A549 (cell line): Measurements from ENCODE around the gene C10orf105. TPM values are rescaled to one million over a fixed set of nuclear protein-coding genes. Genes with fewer than 3 reads are reported as not detected.

Experiments
- ATAC-seq, 2 experiments: fragments of 200-7000 bp in 1 of 2; fragments of >200 bp in 1 of 2; cut with Nextera tagmentation in 1 of 2; cut with Tn5 transposase in 1 of 2; 3 replicates each; pipeline versions ENCODE4 v1.8.0 to v1.9.1; 2018 to 2020; ENCODE audit warnings: mild to moderate bottlenecking in 1 of 2, moderate library complexity in 1 of 2
- CTCF ChIA-PET: fragments of 300-600 bp; sonication (Branson Sonifier 250); formaldehyde crosslinking; extraction: SDS; loops from one replicate; lab custom pipeline; 2021; ENCODE audit warnings: antibody characterized with exemption, inconsistent platforms; lab: Yijun Ruan, JAX
- POLR2A ChIA-PET: fragments of 350-600 bp; formaldehyde crosslinking; extraction: SDS; loops from one replicate; lab custom pipeline; 2021; ENCODE audit warnings: antibody characterized with exemption, inconsistent platforms; lab: Yijun Ruan, JAX
- DNase-seq, 2 experiments: peaks; one replicate each; pipeline versions ENCODE4 v3.0.0 to v3.0.0-alpha.2; 2011 to 2016; ENCODE audit warnings: low read depth in 1 of 2, low spot score in 1 of 2
- FAIRE-seq: peaks from 2 replicates; lab custom pipeline; 2011; peaks lifted over from hg19 to GRCh38; lab: Jason Lieb, UNC
- H3K27ac ChIP-seq, 2 experiments: fragments of >200 bp; sonication (Bioruptor Twin); formaldehyde crosslinking; 3 replicates each; pipeline ENCODE4 v1.5.1; 2016 to 2017
- H3K4me1 ChIP-seq: fragments of >200 bp; sonication (Bioruptor Twin); formaldehyde crosslinking; 3 replicates; pipeline ENCODE4 v1.6.1; 2016
- H3K4me2 ChIP-seq: fragments of >200 bp; sonication (Bioruptor Twin); formaldehyde crosslinking; 3 replicates; pipeline ENCODE4 v1.6.1; 2016
- H3K4me3 ChIP-seq: fragments of >200 bp; sonication (Bioruptor Twin); formaldehyde crosslinking; 3 replicates; pipeline ENCODE4 v1.5.1; 2016
- H3K9me3 ChIP-seq: fragments of >200 bp; sonication (Bioruptor Twin); formaldehyde crosslinking; 3 replicates; pipeline ENCODE4 v1.6.1; 2016
- BCL3 ChIP-seq: fragments of >200 bp; sonication (Bioruptor Twin); formaldehyde crosslinking; IDR thresholded peaks from 3 replicates; pipeline ENCODE4 v1.6.1; 2016
- CHD4 ChIP-seq: fragments of 200-600 bp; sonication (generic); IDR thresholded peaks from 2 replicates; pipeline ENCODE4 v1.6.1; 2016; ENCODE audit warnings: antibody characterized with exemption, mild to moderate bottlenecking, borderline replicate concordance
- EHMT2 ChIP-seq: fragments of 200-600 bp; sonication (generic); IDR thresholded peaks from 2 replicates; pipeline ENCODE4 v1.6.1; 2016; ENCODE audit warnings: antibody characterized with exemption, low read depth, mild to moderate bottlenecking, moderate library complexity
- ELK1 ChIP-seq: fragments of 150-350 bp; IDR thresholded peaks from 2 replicates; pipeline ENCODE4 v1.6.1; 2014; ENCODE audit warnings: low read depth, mild to moderate bottlenecking, low read length
- EP300 ChIP-seq, 2 experiments: fragments of >200 bp; sonication (Bioruptor Twin); formaldehyde crosslinking; IDR thresholded peaks; 2 replicates in 1 of 2; 3 replicates in 1 of 2; pipeline ENCODE4 v1.6.1; 2016 to 2017
- ESRRA ChIP-seq: fragments of 150-350 bp; IDR thresholded peaks from 2 replicates; pipeline ENCODE4 v1.6.1; 2014; ENCODE audit warnings: mild to moderate bottlenecking, low read length, borderline replicate concordance
- FOSB ChIP-seq: fragments of 250-450 bp; sonication (Bioruptor Pico); IDR thresholded peaks from 2 replicates; pipeline ENCODE4 v1.5.0; 2020; ENCODE audit warnings: mild to moderate bottlenecking, moderate library complexity
- GATA3 ChIP-seq: IDR thresholded peaks from 2 replicates; pipeline ENCODE4 v1.6.1; 2012; ENCODE audit warnings: borderline replicate concordance
- HDAC2 ChIP-seq: fragments of 200-600 bp; sonication (generic); IDR thresholded peaks from 2 replicates; pipeline ENCODE4 v1.6.1; 2016
- HOXA7 ChIP-seq: fragments of 250-450 bp; sonication (Bioruptor Pico); IDR thresholded peaks from 2 replicates; pipeline ENCODE4 v1.5.0; 2020; ENCODE audit warnings: mild to moderate bottlenecking, moderate library complexity
- HOXB13 ChIP-seq: fragments of 250-450 bp; sonication (Bioruptor Pico); IDR thresholded peaks from 2 replicates; pipeline ENCODE4 v1.5.0; 2020; ENCODE audit warnings: low read depth, mild to moderate bottlenecking, moderate library complexity
- HOXB5 ChIP-seq: fragments of 250-450 bp; sonication (Bioruptor Pico); IDR thresholded peaks from 2 replicates; pipeline ENCODE4 v1.5.0; 2020; ENCODE audit warnings: mild to moderate bottlenecking, moderate library complexity
- JUN ChIP-seq, 2 experiments: fragments of >200 bp; sonication (Bioruptor Twin); formaldehyde crosslinking; IDR thresholded peaks; 2 replicates in 1 of 2; 3 replicates in 1 of 2; pipeline ENCODE4 v1.6.1; 2016 to 2017
- JUNB ChIP-seq: fragments of >200 bp; sonication (Bioruptor Twin); formaldehyde crosslinking; IDR thresholded peaks from 2 replicates; pipeline ENCODE4 v1.6.1; 2016
- KDM5A ChIP-seq: fragments of 200-600 bp; sonication (generic); IDR thresholded peaks from 2 replicates; pipeline ENCODE4 v1.6.1; 2016; ENCODE audit warnings: antibody characterized with exemption, mild to moderate bottlenecking
- MAX ChIP-seq: IDR thresholded peaks from 2 replicates; pipeline ENCODE4 v1.6.1; 2012
- MAZ ChIP-seq: fragments of 150-350 bp; IDR thresholded peaks from 2 replicates; pipeline ENCODE4 v1.6.1; 2014; ENCODE audit warnings: antibody characterized with exemption, low read depth, low read length, borderline replicate concordance
- NFE2L2 ChIP-seq: fragments of 150-350 bp; conservative IDR thresholded peaks from 2 replicates; pipeline ENCODE4 v1.6.1; 2014; ENCODE audit warnings: low read length
- POLR2A ChIP-seq: IDR thresholded peaks from 2 replicates; pipeline ENCODE4 v1.6.1; 2012; ENCODE audit warnings: mild to moderate bottlenecking, low read length
- RFX5 ChIP-seq: fragments of 450-650 bp; IDR thresholded peaks from 2 replicates; pipeline ENCODE4 v1.7.1; 2014; ENCODE audit warnings: antibody characterized with exemption, mild to moderate bottlenecking, moderate library complexity
- RNF2 ChIP-seq: fragments of 200-600 bp; sonication (generic); IDR thresholded peaks from 2 replicates; pipeline ENCODE4 v1.6.1; 2016; ENCODE audit warnings: low read depth, mild to moderate bottlenecking, antibody characterized with exemption, moderate library complexity, borderline replicate concordance
- TFCP2L1 ChIP-seq: fragments of 250-450 bp; sonication (Bioruptor Pico); IDR thresholded peaks from 2 replicates; pipeline ENCODE4 v1.5.0; 2021; ENCODE audit warnings: mild to moderate bottlenecking
- USF2 ChIP-seq: fragments of 450-650 bp; IDR thresholded peaks from 2 replicates; pipeline ENCODE4 v1.6.1; 2014; ENCODE audit warnings: antibody characterized with exemption
- ZC3H11A ChIP-seq: fragments of 450-650 bp; IDR thresholded peaks from 2 replicates; pipeline ENCODE4 v1.6.1; 2014; ENCODE audit warnings: antibody characterized with exemption, mild to moderate bottlenecking
- WGBS: methylation state at CpG from one replicate; pipeline ENCODE4 v1.1.6; 2017; ENCODE audit errors: missing lambda C conversion rate; 5-methylcytosine and 5-hydroxymethylcytosine counted together
- polyA plus RNA-seq, 4 experiments: library from polyadenylated mRNA; depleted of rRNA in 3 of 4; stranded (reverse); fragments of >200 nt; fragmentation: RNase III in 1 of 4; extraction: RNeasy Plus Mini Kit Qiagen cat#74134 plus additional on column Dnase treatment in 1 of 4; gene quantifications; 2 replicates in 3 of 4; 3 replicates in 1 of 4; pipeline ENCODE4 v1.2.3, GENCODE V29; 2011 to 2017

Gene C10orf105
- polyA plus RNA-seq, 2 of the 4 experiments (the other 2 are of a cell fraction), result not detected

DNA sequence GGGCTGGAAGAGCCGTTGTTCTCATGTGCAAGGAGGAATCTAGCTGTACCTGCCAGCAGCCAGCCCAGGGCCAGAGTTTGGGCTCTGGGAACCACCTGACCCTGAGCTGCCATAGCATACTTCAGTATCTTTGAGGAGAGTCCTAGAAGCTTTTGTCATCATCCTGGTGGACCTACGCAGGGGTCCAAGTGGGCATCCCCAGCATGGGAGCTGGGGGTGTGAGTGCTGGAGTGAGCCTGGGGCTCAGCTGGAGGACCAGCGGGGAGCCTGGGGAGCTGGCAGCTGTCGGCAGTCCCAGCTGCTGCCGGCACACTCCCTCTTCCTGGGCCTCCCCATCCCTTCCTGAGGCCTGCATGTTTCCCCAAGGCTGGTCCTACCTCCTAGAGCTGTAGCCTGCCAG lies 32.5 kb downstream of the C10orf105 start (continued):
- TF ChIP-seq HOXB13 (CRISPR knock-in tag), result no peak
- TF ChIP-seq ESRRA, result no peak
- TF ChIP-seq HOXA7 (CRISPR knock-in tag), result no peak
- no peak for TF ChIP-seq HDAC2
- no peak for TF ChIP-seq RNF2
- TF ChIP-seq JUNB, result no peak
- no peak for TF ChIP-seq FOSB (CRISPR knock-in tag)

DNA sequence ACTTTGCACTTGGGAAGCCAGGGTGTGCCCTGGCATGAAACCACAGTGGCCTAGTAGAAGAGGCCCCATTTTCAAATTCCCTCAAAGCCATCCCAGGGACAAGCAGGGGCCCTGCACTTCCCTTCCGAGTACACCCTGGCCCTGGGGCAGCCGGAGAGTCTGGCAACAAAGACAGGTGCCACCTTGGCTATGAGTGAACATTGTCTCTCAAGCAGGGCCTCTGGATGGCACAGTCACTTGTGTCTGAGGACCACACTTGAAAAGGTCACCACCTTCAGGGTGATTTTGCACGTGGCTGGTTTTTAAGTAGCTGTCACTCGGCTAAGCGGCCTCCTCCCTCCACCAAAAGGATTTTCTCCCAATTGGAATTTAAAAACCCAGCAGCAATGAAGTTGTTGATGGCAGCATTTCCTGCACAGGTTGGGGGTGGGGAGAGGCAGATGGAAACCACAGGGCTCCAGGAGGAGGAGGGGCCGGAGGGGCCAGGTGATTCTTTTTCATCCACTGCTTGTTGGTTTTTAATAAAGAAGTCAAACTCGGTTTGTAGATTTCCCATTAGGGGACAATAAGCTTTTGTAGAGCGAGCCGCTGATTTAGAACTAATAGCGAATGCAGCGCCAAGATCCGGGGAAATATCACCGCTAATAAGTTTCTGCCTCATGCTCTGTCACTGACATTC lies 33.9 kb downstream of the C10orf105 start:
- no peaks in the 10 kb centered on the region for H3K9me3 ChIP-seq
- POLR2A ChIA-PET, result no interaction called here
- no peak overlapping the region for H3K27ac ChIP-seq
- WGBS, result 76% methylated on average over 12 of the region's 13 CpGs
- ATAC-seq (no peak), DNase-seq (no peak), FAIRE-seq (no peak)
- H3K4me1 ChIP-seq, result no peaks in the 10 kb centered on the region
- CTCF ChIA-PET, result interaction anchor here (1.4 to 5.9 kb wide), 5 partner anchors 11 to 292 kb away, joined by 3 to 71 read pairs (median 3); no protein-coding TSS in a partner anchor
- no peak overlapping the region for H3K4me3 ChIP-seq
- TF ChIP-seq RFX5 (no peak), ELK1 (no peak), HOXB5 (CRISPR knock-in tag) (no peak), TFCP2L1 (CRISPR knock-in tag) (no peak), CHD4 (no peak), EP300 (IDR thresholded peaks at IDR 0.05) (no peak), NFE2L2 (no peak), MAZ (no peak), GATA3 (no peak), USF2 (no peak), ZC3H11A (no peak), KDM5A (no peak), BCL3 (no peak), EHMT2 (no peak), POLR2A (no peak)
- H3K4me2 ChIP-seq, result no peak overlapping the region

GRCh38 chr10:71684356-71685173 lies 35.0 kb downstream of the C10orf105 start:
- ChIA-PET CTCF (interaction anchor here (1.0 to 5.9 kb wide), 5 partner anchors 12 to 370 kb away, joined by 3 to 71 read pairs (median 3); no protein-coding TSS in a partner anchor), POLR2A (no interaction called here)
- WGBS, result 84% methylated on average over 7 of the region's 7 CpGs
- Histone ChIP-seq H3K4me3 (no peak overlapping the region), H3K27ac (no peak overlapping the region), H3K4me1 (no peaks in the 10 kb centered on the region)
- no peak for FAIRE-seq
- DNase-seq, result peak in 1 of 2 experiments; percentile 34
- ATAC-seq, result peak; percentile 44 to 72; a peak in 4 of 6 replicates
- peak; percentile 27; the same call in 1 of the 2 replicates for TF ChIP-seq MAX
- no peak for TF ChIP-seq JUN (IDR thresholded peaks at IDR 0.05)
- TF ChIP-seq, all 56 proteins: peak for 1
- H3K9me3 ChIP-seq, result no peaks in the 10 kb centered on the region
- H3K4me2 ChIP-seq, result no peak overlapping the region
